ENCODE measurements around the gene UBL4A.

Gene UBL4A

DNA sequence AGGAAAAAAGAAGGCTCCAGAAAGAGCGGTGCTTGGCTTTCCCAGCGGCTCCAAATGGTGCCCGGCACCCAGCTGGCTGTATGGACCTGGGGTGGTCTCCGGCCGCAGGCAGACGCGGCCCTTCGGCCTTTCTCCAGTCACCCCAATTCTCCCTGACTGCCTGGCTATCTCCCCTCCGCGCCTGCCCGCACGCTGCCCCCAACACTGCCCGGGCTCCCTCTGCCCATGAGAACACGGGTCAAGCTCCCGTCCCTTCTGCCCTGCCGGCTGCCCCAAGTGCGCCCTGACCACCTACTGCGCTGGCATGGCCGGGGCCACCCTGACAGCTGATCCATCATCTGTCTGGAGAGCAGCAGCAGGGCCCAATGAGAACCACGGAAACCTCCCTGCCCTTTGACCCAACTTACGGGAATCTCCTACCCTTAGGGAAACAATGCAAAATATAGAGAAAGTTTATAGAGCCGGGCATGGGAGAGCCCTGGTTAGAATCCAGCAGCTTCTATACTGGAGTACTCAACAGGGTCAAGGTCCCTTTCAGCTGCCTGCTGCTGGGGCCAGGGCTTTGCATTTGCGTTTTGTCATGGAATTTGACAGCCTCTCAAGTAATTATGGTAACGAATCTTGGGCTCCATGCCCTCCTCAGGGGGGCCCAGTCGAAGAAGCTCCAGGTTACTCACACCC lies 30.8 kb upstream of the UBL4A start:
- H3K4me3 Mint-ChIP-seq = peak overlapping the region; percentile 81
- TF ChIP-seq CTCF (IDR thresholded peaks at IDR 0.05) = no peak
- H3K27ac Mint-ChIP-seq = peak overlapping the region; percentile 71
- H3K36me3 Mint-ChIP-seq (ENCODE audit: low read depth) = peaks cover 12% of the 10 kb centered on the region
- peaks cover 39% of the 10 kb centered on the region for H3K4me1 Mint-ChIP-seq
- H3K27me3 Mint-ChIP-seq (ENCODE audit: low read depth, poor library complexity) = peaks cover 5% of the 10 kb centered on the region
- peaks cover 44% of the 10 kb centered on the region for H3K9me3 Mint-ChIP-seq
- DNase-seq = peak; percentile 48

DNA sequence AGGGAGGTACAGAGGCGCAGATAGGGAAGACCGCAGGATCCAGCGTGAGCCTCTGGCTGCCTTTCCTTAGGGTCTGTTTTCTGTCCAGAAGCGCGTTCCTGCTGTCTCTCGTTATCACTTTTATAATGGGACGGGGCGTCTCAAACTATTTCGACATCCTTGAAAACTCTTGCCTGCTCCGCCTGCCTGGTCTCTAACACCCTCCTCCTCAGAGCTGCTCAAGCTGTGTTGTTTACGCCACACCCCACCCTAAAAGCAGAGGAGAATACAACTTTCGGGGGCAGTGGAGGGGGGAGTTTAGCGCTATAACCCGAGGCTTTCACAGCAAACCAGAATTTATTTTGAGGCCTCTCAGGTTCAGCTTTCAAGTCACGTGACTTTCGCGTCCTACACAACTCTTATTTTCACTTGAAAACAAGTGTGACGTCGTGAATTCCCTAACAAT lies 30.3 kb upstream of the UBL4A start:
- Mint-ChIP-seq H3K27ac (peak overlapping the region; percentile 99), H3K36me3 (ENCODE audit: low read depth) (peaks cover 12% of the 10 kb centered on the region), H3K4me3 (peak overlapping the region; percentile 81), H3K4me1 (peaks cover 38% of the 10 kb centered on the region), H3K27me3 (ENCODE audit: low read depth, poor library complexity) (peaks cover 6% of the 10 kb centered on the region), H3K9me3 (peaks cover 39% of the 10 kb centered on the region)
- no peak for DNase-seq
- no peak for TF ChIP-seq CTCF (IDR thresholded peaks at IDR 0.05)

DNA sequence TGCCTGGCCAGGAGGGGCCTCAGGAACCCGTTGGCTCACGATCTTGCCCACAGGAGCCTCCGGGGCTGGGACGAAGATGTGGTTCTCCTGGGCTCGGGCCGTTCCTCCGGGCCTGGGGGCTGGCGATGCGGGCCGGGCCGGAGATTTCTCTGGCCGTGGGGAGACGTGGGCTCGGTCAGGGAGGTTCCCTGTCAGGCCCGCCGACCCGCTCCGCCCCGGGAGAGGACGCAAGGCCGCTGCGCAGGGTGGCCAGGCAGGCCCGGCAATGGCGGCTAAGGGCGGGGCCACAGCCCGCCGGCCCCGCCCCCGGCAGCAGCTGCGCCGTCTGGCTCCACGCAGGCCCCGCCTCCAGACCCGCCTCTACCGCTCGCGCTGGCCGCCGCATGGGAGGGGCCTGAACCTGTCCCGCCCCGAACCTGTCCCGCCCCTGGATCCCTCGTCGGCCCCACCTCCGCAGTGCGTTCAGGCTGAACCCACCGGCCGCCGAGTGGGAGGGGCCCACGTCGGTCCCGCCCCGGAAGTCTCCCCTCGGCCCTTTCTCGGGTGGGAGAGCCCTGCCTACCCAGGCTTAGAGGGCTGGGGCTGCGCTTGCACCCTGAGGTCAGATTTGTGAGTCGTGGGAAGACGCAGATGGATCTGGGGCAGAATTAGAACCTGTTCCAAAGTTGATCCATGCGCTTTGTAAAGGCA lies 29.7 kb upstream of the UBL4A start, which contains the start of gene FAM3A:
TSS of gene FAM3A (minus strand) at position 267 of the 690 bp plus-strand sequence. CDS start 460 bp downstream, outside the sequence.
- peaks cover 6% of the 10 kb centered on the region for H3K27me3 Mint-ChIP-seq (ENCODE audit: low read depth, poor library complexity)
- peak within 1 kb of the TSS; percentile 99 for H3K27ac Mint-ChIP-seq
- H3K9me3 Mint-ChIP-seq = peaks cover 41% of the 10 kb centered on the region
- peaks cover 13% of the 10 kb centered on the region for H3K36me3 Mint-ChIP-seq (ENCODE audit: low read depth)
- TF ChIP-seq CTCF (IDR thresholded peaks at IDR 0.05) = no peak
- H3K4me3 Mint-ChIP-seq = peak within 1 kb of the TSS; percentile 82
- DNase-seq = peak; percentile 93
- H3K4me1 Mint-ChIP-seq = peaks cover 43% of the 10 kb centered on the region

DNA sequence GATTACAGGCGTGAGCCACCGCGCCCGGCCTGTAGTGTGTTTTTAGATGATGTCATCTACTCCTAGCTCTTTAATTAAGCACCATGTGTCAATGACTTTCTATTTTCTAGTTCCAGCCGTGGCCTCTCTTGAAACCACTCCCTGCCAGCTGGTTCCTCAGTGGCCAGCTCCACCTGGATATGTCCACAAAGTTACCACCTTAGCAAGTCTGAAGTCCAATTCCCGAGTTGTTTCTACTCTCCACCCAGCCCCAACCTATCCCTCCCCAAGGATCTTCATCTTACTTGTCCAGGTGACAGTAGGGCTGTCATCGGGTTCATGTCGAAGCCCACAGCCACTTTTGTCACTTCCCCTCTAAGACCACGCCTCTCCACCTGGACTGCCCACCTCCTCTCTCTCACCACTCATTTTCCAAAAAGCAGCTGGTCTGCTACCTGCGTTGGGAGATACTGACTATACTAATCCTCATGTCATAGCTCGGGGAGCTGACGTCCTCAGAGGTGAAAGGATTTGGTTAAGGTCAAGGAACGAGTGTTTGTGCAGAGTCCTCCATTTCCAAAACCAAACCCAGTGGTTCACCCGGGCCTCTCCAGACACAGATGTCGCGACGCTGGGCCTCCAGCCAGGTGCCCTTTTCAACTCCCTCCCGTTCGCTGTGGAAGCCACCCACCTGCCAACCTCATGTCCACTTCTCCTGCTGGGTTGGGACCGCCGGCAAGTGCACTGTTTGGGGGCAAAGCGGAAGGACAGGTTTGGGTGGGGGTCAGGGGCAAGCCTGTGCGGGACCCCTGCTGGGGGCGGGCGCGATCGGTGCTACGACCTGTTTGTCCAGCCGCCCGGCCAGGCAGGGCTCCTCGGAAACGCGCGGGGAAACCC lies 28.9 kb upstream of the UBL4A start:
- H3K4me3 Mint-ChIP-seq = peak overlapping the region; percentile 82
- H3K4me1 Mint-ChIP-seq = peaks cover 49% of the 10 kb centered on the region
- no peak for TF ChIP-seq CTCF (IDR thresholded peaks at IDR 0.05)
- H3K9me3 Mint-ChIP-seq = peaks cover 49% of the 10 kb centered on the region
- DNase-seq = no peak
- peaks cover 19% of the 10 kb centered on the region for H3K36me3 Mint-ChIP-seq (ENCODE audit: low read depth)
- H3K27ac Mint-ChIP-seq = no peak overlapping the region
- peaks cover 2% of the 10 kb centered on the region for H3K27me3 Mint-ChIP-seq (ENCODE audit: low read depth, poor library complexity)

DNA sequence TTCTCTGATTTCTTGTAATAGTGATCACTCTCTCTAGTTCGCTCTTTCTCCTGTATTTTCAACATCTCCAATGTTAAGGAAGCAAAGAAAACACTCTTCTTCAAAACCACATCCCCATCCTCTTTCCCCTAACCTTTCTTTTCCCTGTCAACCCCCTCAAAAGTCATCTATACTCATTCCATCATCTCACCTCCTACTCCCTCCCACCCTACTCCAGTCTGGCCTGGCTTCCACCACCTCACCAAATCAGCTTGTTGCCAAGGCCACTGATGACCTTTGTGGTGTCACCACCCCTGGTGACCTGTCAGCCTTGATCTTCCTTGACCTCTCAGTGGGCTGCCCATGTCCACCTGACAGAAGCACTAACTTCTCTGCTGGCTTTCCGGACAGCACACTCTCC lies 27.3 kb upstream of the UBL4A start:
- peaks cover 53% of the 10 kb centered on the region for H3K4me1 Mint-ChIP-seq
- H3K36me3 Mint-ChIP-seq (ENCODE audit: low read depth) = peaks cover 31% of the 10 kb centered on the region
- TF ChIP-seq CTCF (IDR thresholded peaks at IDR 0.05) = no peak
- H3K4me3 Mint-ChIP-seq = peak overlapping the region; percentile 23
- peaks cover 2% of the 10 kb centered on the region for H3K27me3 Mint-ChIP-seq (ENCODE audit: low read depth, poor library complexity)
- no peak for DNase-seq
- peaks cover 58% of the 10 kb centered on the region for H3K9me3 Mint-ChIP-seq
- peak overlapping the region; percentile 41 for H3K27ac Mint-ChIP-seq
